Measurements from ENCODE around the gene EVC. TPM values are rescaled to one million over a fixed set of nuclear protein-coding genes. Genes with fewer than 3 reads are reported as not detected.

The EVC gene
- total and polyA plus RNA-seq, 2 donors (not counting 1 experiment from before 2014, with no cell fraction given) = 4.9 to 39.0 TPM

DNA sequence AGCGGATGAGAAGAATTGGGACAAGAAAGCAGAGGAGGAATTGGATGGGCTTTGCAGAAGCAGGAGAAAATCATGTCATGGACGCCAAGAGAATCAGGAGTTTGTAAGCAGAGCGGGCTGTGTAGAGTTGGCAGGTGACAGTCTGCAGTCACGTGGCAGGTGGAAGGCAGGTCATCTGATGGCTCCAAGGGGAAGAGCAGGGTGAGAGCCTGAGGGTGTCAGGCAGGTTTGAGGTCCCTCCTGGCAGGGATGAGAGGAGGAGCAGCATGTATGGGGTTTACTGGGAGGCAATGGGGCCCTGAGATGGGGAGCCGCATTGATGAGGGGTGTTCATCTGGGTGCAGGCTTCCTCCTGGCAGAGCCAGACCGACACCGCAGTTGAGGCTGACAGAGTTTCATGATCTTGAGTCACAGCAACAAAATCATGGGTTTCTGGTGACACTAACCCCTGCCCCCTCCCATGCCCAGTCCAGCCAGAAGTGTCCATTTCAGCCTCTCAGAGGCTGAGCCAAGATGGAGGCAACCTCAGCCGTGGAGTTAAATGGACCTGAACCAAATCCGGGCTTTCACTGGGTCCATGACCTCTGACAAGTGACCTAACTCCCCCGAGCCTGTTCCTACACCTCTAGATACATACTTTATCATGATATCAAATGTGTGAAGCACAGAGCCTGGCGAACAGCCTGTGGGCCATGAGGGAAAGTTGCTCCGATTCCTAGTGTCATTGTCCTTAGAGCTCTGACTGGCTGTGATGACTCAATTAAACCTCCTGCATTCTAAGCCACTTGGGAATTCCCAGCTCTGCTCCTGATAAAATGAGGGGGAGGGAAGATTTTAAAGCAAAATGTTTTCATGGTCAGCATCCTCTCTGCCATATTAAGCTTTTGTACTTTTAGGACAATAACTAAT lies 36.1 kb downstream of the EVC start:
- Histone ChIP-seq H3K4me1 (ENCODE audit: control insufficient read depth, extremely low read depth, insufficient read depth, low read length) (peaks cover 19% of the 10 kb centered on the region), H3K27ac (ENCODE audit: insufficient read depth, low read length) (peak overlapping the region; percentile 62), H3K79me2 (ENCODE audit: control insufficient read depth, insufficient read depth, low read length) (no peaks in the 10 kb centered on the region), H3K4me2 (ENCODE audit: extremely low read depth, insufficient read depth, low read length) (peak overlapping the region; percentile 75), H3K27me3 (ENCODE audit: control insufficient read depth, insufficient read depth, low read length) (no peaks in the 10 kb centered on the region), H3K9ac (ENCODE audit: insufficient read depth, low read length) (no peak overlapping the region), H3K4me3 (replicated peaks in 1 of 4; ENCODE audit: control extremely low read depth in 1 of 4, insufficient read depth in 1 of 4, low read depth in 3 of 4, low read length in 4 of 4) (no peak overlapping the region), H4K20me1 (ENCODE audit: control insufficient read depth, extremely low read depth, insufficient read depth, low read length) (no peaks in the 10 kb centered on the region), H3K36me3 (ENCODE audit: control insufficient read depth, insufficient read depth, low read length) (peaks cover 22% of the 10 kb centered on the region), H3K9me3 (ENCODE audit: control insufficient read depth, insufficient read depth, low read depth, low read length) (no peaks in the 10 kb centered on the region), H2AFZ (ENCODE audit: low read length) (no peak overlapping the region)
- TF ChIP-seq, protein P1, sequence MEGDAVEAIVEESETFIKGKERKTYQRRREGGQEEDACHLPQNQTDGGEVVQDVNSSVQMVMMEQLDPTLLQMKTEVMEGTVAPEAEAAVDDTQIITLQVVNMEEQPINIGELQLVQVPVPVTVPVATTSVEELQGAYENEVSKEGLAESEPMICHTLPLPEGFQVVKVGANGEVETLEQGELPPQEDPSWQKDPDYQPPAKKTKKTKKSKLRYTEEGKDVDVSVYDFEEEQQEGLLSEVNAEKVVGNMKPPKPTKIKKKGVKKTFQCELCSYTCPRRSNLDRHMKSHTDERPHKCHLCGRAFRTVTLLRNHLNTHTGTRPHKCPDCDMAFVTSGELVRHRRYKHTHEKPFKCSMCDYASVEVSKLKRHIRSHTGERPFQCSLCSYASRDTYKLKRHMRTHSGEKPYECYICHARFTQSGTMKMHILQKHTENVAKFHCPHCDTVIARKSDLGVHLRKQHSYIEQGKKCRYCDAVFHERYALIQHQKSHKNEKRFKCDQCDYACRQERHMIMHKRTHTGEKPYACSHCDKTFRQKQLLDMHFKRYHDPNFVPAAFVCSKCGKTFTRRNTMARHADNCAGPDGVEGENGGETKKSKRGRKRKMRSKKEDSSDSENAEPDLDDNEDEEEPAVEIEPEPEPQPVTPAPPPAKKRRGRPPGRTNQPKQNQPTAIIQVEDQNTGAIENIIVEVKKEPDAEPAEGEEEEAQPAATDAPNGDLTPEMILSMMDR (conservative IDR thresholded peaks at IDR 0.05 in 1 of 2, IDR thresholded peaks at IDR 0.05 in 1 of 2; ENCODE audit: low read depth in 1 of 2, low read length in 2 of 2) = no peak
- TF ChIP-seq EZH2 (IDR thresholded peaks at IDR 0.05; ENCODE audit: low read length, missing control alignments) = no peak
- DNase-seq (ENCODE audit: low read depth in 2 of 2) = peak; percentile 41 to 72

DNA sequence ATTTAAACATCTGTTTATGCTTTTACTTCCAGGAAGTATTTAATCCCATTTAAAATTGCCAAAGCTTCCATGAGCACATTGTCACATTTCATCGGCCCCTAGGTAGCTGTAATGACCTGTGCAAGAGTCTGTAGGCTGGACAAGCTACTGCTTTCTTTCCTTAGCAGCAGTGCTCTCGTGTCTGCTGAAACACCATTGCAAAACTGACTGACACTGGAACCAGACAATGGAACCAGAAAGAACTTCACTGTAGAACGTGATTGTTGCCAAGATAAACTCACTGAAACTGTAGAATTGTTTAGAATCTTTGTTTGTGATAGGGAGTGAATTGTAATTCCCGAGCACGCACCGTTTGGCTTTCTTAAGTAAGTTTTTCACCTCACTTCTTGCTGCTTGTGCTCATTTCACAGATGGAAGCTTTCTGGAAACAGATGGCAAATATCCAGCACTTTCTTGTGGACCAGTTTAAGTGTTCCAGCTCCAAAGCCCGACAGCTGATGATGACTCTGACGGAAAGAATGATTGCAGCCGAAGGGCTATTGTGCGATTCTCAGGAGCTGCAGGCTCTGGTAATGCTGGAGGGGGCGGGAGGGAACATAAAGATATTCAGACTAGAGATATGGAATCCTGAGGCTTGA lies 36.9 kb downstream of the EVC start:
- TF ChIP-seq, protein P1 (conservative IDR thresholded peaks at IDR 0.05 in 1 of 2, IDR thresholded peaks at IDR 0.05 in 1 of 2; ENCODE audit: low read depth in 1 of 2, low read length in 2 of 2) = no peak
- no peak for TF ChIP-seq EZH2 (IDR thresholded peaks at IDR 0.05; ENCODE audit: low read length, missing control alignments)
- H4K20me1 ChIP-seq (ENCODE audit: control insufficient read depth, extremely low read depth, insufficient read depth, low read length) = no peaks in the 10 kb centered on the region
- H3K4me1 ChIP-seq (ENCODE audit: control insufficient read depth, extremely low read depth, insufficient read depth, low read length) = peaks cover 19% of the 10 kb centered on the region
- H3K27ac ChIP-seq (ENCODE audit: insufficient read depth, low read length) = peak overlapping the region; percentile 62
- H3K4me2 ChIP-seq (ENCODE audit: extremely low read depth, insufficient read depth, low read length) = peak overlapping the region; percentile 75
- H3K27me3 ChIP-seq (ENCODE audit: control insufficient read depth, insufficient read depth, low read length) = no peaks in the 10 kb centered on the region
- no peak overlapping the region for H3K9ac ChIP-seq (ENCODE audit: insufficient read depth, low read length)
- peak; percentile 95 to 96 for DNase-seq (ENCODE audit: low read depth in 2 of 2)
- H3K79me2 ChIP-seq (ENCODE audit: control insufficient read depth, insufficient read depth, low read length) = no peaks in the 10 kb centered on the region
- H3K36me3 ChIP-seq (ENCODE audit: control insufficient read depth, insufficient read depth, low read length) = peaks cover 16% of the 10 kb centered on the region
- no peaks in the 10 kb centered on the region for H3K9me3 ChIP-seq (ENCODE audit: control insufficient read depth, insufficient read depth, low read depth, low read length)
- no peak overlapping the region for H3K4me3 ChIP-seq (replicated peaks in 1 of 4; ENCODE audit: control extremely low read depth in 1 of 4, insufficient read depth in 1 of 4, low read depth in 3 of 4, low read length in 4 of 4)
- no peak overlapping the region for H2AFZ ChIP-seq (ENCODE audit: low read length)

DNA sequence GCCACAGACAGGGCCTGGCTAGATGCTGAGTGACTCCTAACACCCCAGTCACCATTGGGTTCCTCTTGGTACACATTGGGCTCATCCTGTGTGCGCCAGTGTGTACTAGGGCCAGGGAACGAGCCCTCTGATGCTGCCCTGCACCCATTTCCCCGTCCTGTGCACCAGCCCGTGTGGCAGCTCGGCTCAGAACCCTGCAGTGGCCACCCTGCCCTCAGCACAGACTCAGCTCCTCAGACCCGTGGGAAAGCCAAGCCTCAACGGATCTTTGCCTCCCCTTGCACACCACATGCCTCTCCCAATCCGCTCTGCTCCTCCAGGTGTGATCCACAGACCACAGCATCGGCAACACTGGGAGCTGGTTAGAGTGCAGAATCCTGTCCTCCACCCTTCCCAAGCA lies 38.6 kb downstream of the EVC start:
- TF ChIP-seq EZH2 (IDR thresholded peaks at IDR 0.05; ENCODE audit: low read length, missing control alignments) = no peak
- TF ChIP-seq, protein P1 (conservative IDR thresholded peaks at IDR 0.05 in 1 of 2, IDR thresholded peaks at IDR 0.05 in 1 of 2; ENCODE audit: low read depth in 1 of 2, low read length in 2 of 2) = no peak
- no peaks in the 10 kb centered on the region for H3K9me3 ChIP-seq (ENCODE audit: control insufficient read depth, insufficient read depth, low read depth, low read length)
- no peak overlapping the region for H2AFZ ChIP-seq (ENCODE audit: low read length)
- H3K4me1 ChIP-seq (ENCODE audit: control insufficient read depth, extremely low read depth, insufficient read depth, low read length) = peaks cover 19% of the 10 kb centered on the region
- H3K79me2 ChIP-seq (ENCODE audit: control insufficient read depth, insufficient read depth, low read length) = no peaks in the 10 kb centered on the region
- no peak overlapping the region for H3K4me3 ChIP-seq (replicated peaks in 1 of 4; ENCODE audit: control extremely low read depth in 1 of 4, insufficient read depth in 1 of 4, low read depth in 3 of 4, low read length in 4 of 4)
- H3K36me3 ChIP-seq (ENCODE audit: control insufficient read depth, insufficient read depth, low read length) = peaks cover 16% of the 10 kb centered on the region
- H3K4me2 ChIP-seq (ENCODE audit: extremely low read depth, insufficient read depth, low read length) = no peak overlapping the region
- no peaks in the 10 kb centered on the region for H4K20me1 ChIP-seq (ENCODE audit: control insufficient read depth, extremely low read depth, insufficient read depth, low read length)
- no peak overlapping the region for H3K27ac ChIP-seq (ENCODE audit: insufficient read depth, low read length)
- H3K27me3 ChIP-seq (ENCODE audit: control insufficient read depth, insufficient read depth, low read length) = no peaks in the 10 kb centered on the region
- no peak overlapping the region for H3K9ac ChIP-seq (ENCODE audit: insufficient read depth, low read length)
- no peak for DNase-seq (ENCODE audit: low read depth in 2 of 2)

Measured in fibroblast of lung (primary cell).